B cell (primary cell): ENCODE measurements around the gene FSD1. TPM values are rescaled to one million over a fixed set of nuclear protein-coding genes. Genes with fewer than 3 reads are reported as not detected.

Source experiments
- ATAC-seq: fragments of 200-7000 bp; cut with Tn5 transposase; one replicate; pipeline ENCODE4 v1.10.0; 2021; ENCODE audit warnings: low read depth, mild to moderate bottlenecking, moderate number of reproducible peaks, moderate library complexity
- CTCF ChIA-PET: fragments of 350-600 bp; sonication (Branson Sonifier 250); formaldehyde crosslinking; loops from one replicate; lab custom pipeline; 2021; ENCODE audit warnings: antibody characterized with exemption, inconsistent platforms; lab: Charles Lee
- POLR2A ChIA-PET: fragments of 350-600 bp; sonication (Branson Sonifier 250); formaldehyde crosslinking; loops from one replicate; lab custom pipeline; 2021; ENCODE audit warnings: antibody characterized with exemption; lab: Charles Lee
- DNase-seq: peaks from one replicate; pipeline ENCODE4 v3.0.0; 2013
- H2AFZ ChIP-seq: 2 replicates; pipeline ENCODE4 v1.6.1; 2012; ENCODE audit warnings: mild to moderate bottlenecking, low read depth, low read length; ENCODE audit not compliant: insufficient read depth, poor library complexity, severe bottlenecking
- H3K27ac ChIP-seq, 2 donors: 1 replicate in 1 of 2; 2 replicates in 1 of 2; pipeline ENCODE4 v1.5.1; 2012 to 2013; ENCODE audit warnings: low read length in 2 of 2, mild to moderate bottlenecking in 2 of 2, moderate library complexity in 1 of 2
- H3K27me3 ChIP-seq, 4 experiments: fragments of 200-600 bp in 1 of 4; sonication (generic) in 1 of 4; replicated peaks in 1 of 4; 1 replicate in 2 of 4; 2 replicates in 2 of 4; pipeline versions ENCODE4 v1.6.1 to v1.7.0; 2013 to 2016; ENCODE audit warnings: low read length in 3 of 4, mild to moderate bottlenecking in 2 of 4, mixed read lengths in 1 of 4, moderate library complexity in 1 of 4; ENCODE audit not compliant: insufficient read depth in 4 of 4, control insufficient read depth in 3 of 4; ENCODE audit errors: control extremely low read depth in 1 of 4
- H3K36me3 ChIP-seq, 2 experiments: replicated peaks in 1 of 2; 1 replicate in 1 of 2; 2 replicates in 1 of 2; pipeline versions ENCODE4 v1.6.1 to v1.7.1; 2013; ENCODE audit warnings: low read length in 1 of 2; ENCODE audit not compliant: insufficient read depth in 2 of 2, control insufficient read depth in 1 of 2; ENCODE audit errors: control extremely low read depth in 1 of 2, extremely low read depth in 1 of 2
- H3K4me1 ChIP-seq, 2 donors: fragments of 200-600 bp in 1 of 2; sonication (generic) in 1 of 2; 1 replicate in 1 of 2; 2 replicates in 1 of 2; pipeline versions ENCODE4 v1.5.1 to v1.6.1; 2013 to 2017; ENCODE audit warnings: low read length in 2 of 2; ENCODE audit not compliant: control insufficient read depth in 2 of 2, insufficient read depth in 2 of 2
- H3K4me2 ChIP-seq: replicated peaks from 2 replicates; pipeline ENCODE3; 2012; ENCODE audit warnings: mild to moderate bottlenecking, low read depth, low read length; ENCODE audit not compliant: poor library complexity, severe bottlenecking
- H3K4me3 ChIP-seq, 5 experiments: fragments of 200-600 bp in 1 of 5; sonication (generic) in 1 of 5; 1 replicate in 3 of 5; 2 replicates in 2 of 5; pipeline versions ENCODE4 v1.5.1 to v1.7.0; 2011 to 2016; ENCODE audit warnings: low read length in 4 of 5, mild to moderate bottlenecking in 4 of 5, low read depth in 2 of 5, control low read depth in 1 of 5, moderate library complexity in 1 of 5; ENCODE audit not compliant: insufficient read depth in 1 of 5; ENCODE audit errors: control extremely low read depth in 1 of 5, extremely low read depth in 1 of 5
- H3K79me2 ChIP-seq: fragments of 200-600 bp; sonication (generic); one replicate; pipeline ENCODE4 v1.6.0; 2016; ENCODE audit warnings: low read length; ENCODE audit not compliant: control insufficient read depth, insufficient read depth
- H3K9ac ChIP-seq: fragments of 200-600 bp; sonication (generic); 2 replicates; pipeline ENCODE4 v1.6.1; 2017; ENCODE audit warnings: mild to moderate bottlenecking, low read length, moderate library complexity
- H3K9me3 ChIP-seq, 3 donors: one replicate each; pipeline versions ENCODE4 v1.6.1 to v1.7.1; 2013; ENCODE audit warnings: low read length in 2 of 3; ENCODE audit not compliant: control insufficient read depth in 2 of 3, insufficient read depth in 1 of 3; ENCODE audit errors: control extremely low read depth in 1 of 3
- H4K20me1 ChIP-seq: 2 replicates; pipeline ENCODE4 v1.6.0; 2012; ENCODE audit warnings: mild to moderate bottlenecking, low read length; ENCODE audit not compliant: insufficient read depth, control insufficient read depth, poor library complexity, severe bottlenecking
- H3K27ac Mint-ChIP-seq: one replicate; pipeline ENCODE4 v1.8.0; 2021; ENCODE audit warnings: mixed read lengths
- H3K27me3 Mint-ChIP-seq: one replicate; pipeline ENCODE4 v1.8.0; 2021; ENCODE audit warnings: mixed read lengths
- H3K4me1 Mint-ChIP-seq: one replicate; pipeline ENCODE4 v1.8.0; 2021; ENCODE audit warnings: mixed read lengths
- H3K4me3 Mint-ChIP-seq: one replicate; pipeline ENCODE4 v1.8.0; 2021; ENCODE audit warnings: mixed read lengths
- H3K9me3 Mint-ChIP-seq: one replicate; pipeline ENCODE4 v1.8.0; 2022; ENCODE audit warnings: mixed read lengths; ENCODE audit not compliant: insufficient read depth
- EZH2 ChIP-seq: IDR thresholded peaks from 2 replicates; pipeline ENCODE4 v1.6.1; 2012; ENCODE audit warnings: borderline replicate concordance, low read depth, mild to moderate bottlenecking, moderate library complexity, low read length; ENCODE audit not compliant: insufficient read depth, poor library complexity, severe bottlenecking
- WGBS: methylation state at CpG from one replicate; pipeline ENCODE4 v1.1.5; 2013; ENCODE audit warnings: missing lambda C conversion rate; ENCODE audit not compliant: insufficient coverage; 5-methylcytosine and 5-hydroxymethylcytosine counted together
- intact Hi-C: fragments of 100-400 bp; cut with micrococcal nuclease; formaldehyde crosslinking; loops from one replicate; pipeline ENCODE4 v1.10.0; 2022
- polyA plus RNA-seq: library from polyadenylated mRNA; depleted of rRNA; stranded (reverse); fragments of >200 nt; gene quantifications from 2 replicates; pipeline ENCODE4 v1.2.3, GENCODE V29; 2012
- total RNA-seq, 2 donors: library from RNA; stranded (reverse); fragments of 120-200 nt in 1 of 2; gene quantifications; 1 replicate in 1 of 2; 2 replicates in 1 of 2; pipeline versions ENCODE4 v1.2.3 to v1.2.4, GENCODE V29; 2013 to 2022
- TF ChIP-seq, protein P1 (sequence below): fragments of 200-600 bp; IDR thresholded peaks from one replicate; pipeline ENCODE4 v1.8.0; 2022; ENCODE audit warnings: antibody characterized with exemption, mild to moderate bottlenecking

The FSD1 gene
- total and polyA plus RNA-seq, 2 donors (not counting 1 experiment from before 2014, with no cell fraction given): 2.7 to 2.8 TPM

DNA sequence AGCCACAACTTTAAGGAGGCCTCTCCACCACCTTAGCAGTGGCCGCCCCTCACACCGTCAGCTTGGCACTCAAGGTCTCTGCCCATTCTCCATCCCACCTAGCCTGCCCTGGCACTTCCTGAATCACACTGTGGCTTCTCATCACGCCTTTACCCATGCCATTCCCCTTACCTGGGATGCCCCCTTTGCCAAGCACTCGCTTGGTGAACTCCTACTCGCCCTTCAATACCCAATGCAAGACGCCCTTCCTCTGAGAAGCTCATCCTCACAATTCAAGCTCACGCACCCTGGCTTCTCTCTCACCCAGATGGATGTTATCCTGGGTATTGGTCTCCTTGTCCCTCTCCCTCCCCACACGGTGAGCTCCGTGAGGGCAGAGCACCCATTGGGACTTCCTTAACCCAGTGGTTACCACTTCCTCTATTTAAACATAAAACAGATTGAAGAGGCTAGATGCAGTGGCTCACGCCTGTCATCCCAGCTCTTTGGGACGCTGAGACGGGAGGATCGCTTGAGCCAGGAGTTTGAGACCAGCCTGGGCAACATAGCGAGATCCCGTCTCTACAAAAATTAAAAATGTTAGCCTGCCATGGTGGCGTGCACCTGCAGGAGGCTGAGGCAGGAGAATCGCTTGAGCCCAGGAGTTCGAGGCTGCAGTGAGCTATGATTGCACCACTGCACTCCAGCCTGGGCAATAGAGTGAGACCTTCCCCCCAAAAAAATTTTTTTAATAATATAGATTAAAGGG, 38.0 kb upstream of the FSD1 start:
- H3K4me3 Mint-ChIP-seq: no peak overlapping the region
- Histone ChIP-seq H3K9me3 (no peaks in the 10 kb centered on the region), H3K36me3 (peaks cover 0 to 64% of the 10 kb centered on the region in 2 experiments), H3K4me2 (no peak overlapping the region), H3K27me3 (no peaks in the 10 kb centered on the region), H3K4me3 (no peak overlapping the region), H3K79me2 (no peaks in the 10 kb centered on the region), H3K27ac (no peak overlapping the region), H3K9ac (no peak overlapping the region), H4K20me1 (peaks cover 9% of the 10 kb centered on the region), H3K4me1 (peaks cover 0 to 11% of the 10 kb centered on the region in 2 donors), H2AFZ (no peak overlapping the region)
- 79% methylated on average over 14 of the region's 18 CpGs for WGBS
- H3K4me1 Mint-ChIP-seq: peaks cover 12% of the 10 kb centered on the region
- DNase-seq (no peak), ATAC-seq (no peak)
- TF ChIP-seq, protein P1, sequence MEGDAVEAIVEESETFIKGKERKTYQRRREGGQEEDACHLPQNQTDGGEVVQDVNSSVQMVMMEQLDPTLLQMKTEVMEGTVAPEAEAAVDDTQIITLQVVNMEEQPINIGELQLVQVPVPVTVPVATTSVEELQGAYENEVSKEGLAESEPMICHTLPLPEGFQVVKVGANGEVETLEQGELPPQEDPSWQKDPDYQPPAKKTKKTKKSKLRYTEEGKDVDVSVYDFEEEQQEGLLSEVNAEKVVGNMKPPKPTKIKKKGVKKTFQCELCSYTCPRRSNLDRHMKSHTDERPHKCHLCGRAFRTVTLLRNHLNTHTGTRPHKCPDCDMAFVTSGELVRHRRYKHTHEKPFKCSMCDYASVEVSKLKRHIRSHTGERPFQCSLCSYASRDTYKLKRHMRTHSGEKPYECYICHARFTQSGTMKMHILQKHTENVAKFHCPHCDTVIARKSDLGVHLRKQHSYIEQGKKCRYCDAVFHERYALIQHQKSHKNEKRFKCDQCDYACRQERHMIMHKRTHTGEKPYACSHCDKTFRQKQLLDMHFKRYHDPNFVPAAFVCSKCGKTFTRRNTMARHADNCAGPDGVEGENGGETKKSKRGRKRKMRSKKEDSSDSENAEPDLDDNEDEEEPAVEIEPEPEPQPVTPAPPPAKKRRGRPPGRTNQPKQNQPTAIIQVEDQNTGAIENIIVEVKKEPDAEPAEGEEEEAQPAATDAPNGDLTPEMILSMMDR: no peak
- no peak for TF ChIP-seq EZH2
- CTCF ChIA-PET: interaction anchor here (0.7 to 8.1 kb wide), 13 partner anchors 9 to 370 kb away, joined by 3 to 89 read pairs (median 5); partner anchors contain the start of genes CHAF1A, HDGFL2, MPND and SH3GL1
- H3K9me3 Mint-ChIP-seq: no peaks in the 10 kb centered on the region
- H3K27ac Mint-ChIP-seq: no peak overlapping the region
- POLR2A ChIA-PET: interaction anchor here (1.2 kb wide), 1 partner anchor 134 kb away, joined by 3 read pairs; the partner anchor contains the start of gene SH3GL1
- intact Hi-C loops: no loop called here
- no peaks in the 10 kb centered on the region for H3K27me3 Mint-ChIP-seq
